Loucy (cell line): ENCODE results near the gene SALL3.

Experiments used
- H2AFZ ChIP-seq: fragments of 200-600 bp; sonication (generic); 2 replicates; pipeline ENCODE4 v1.6.0; 2016; ENCODE audit warnings: antibody characterized with exemption, mild to moderate bottlenecking, low read length, moderate library complexity
- H3F3A ChIP-seq: fragments of 200-600 bp; 2 replicates; pipeline ENCODE4 v1.6.0; 2016; ENCODE audit warnings: antibody characterized with exemption, low read depth, mild to moderate bottlenecking
- H3K27me3 ChIP-seq: fragments of 200-600 bp; sonication (generic); 2 replicates; pipeline ENCODE4 v1.6.1; 2014; ENCODE audit warnings: low read length, mild to moderate bottlenecking; ENCODE audit not compliant: insufficient read depth, poor library complexity, severe bottlenecking
- H3K36me3 ChIP-seq: fragments of 200-600 bp; sonication (generic); 2 replicates; pipeline ENCODE4 v1.6.1; 2016; ENCODE audit warnings: low read length; ENCODE audit not compliant: insufficient read depth
- H3K4me1 ChIP-seq: fragments of 200-600 bp; sonication (generic); 2 replicates; pipeline ENCODE4 v1.5.1; 2014; ENCODE audit warnings: low read length, mild to moderate bottlenecking; ENCODE audit not compliant: insufficient read depth, poor library complexity, severe bottlenecking
- H3K4me2 ChIP-seq: fragments of 200-600 bp; sonication (generic); 2 replicates; pipeline ENCODE4 v1.6.0; 2014; ENCODE audit warnings: antibody characterized with exemption, low read length, low read depth, mild to moderate bottlenecking; ENCODE audit not compliant: poor library complexity, severe bottlenecking
- H3K4me3 ChIP-seq: fragments of 200-600 bp; sonication (generic); 2 replicates; pipeline ENCODE4 v1.5.1; 2014; ENCODE audit warnings: low read length, mild to moderate bottlenecking, mixed read lengths; ENCODE audit not compliant: poor library complexity, severe bottlenecking
- H3K79me2 ChIP-seq: fragments of 200-600 bp; sonication (generic); 2 replicates; pipeline ENCODE4 v1.6.1; 2014; ENCODE audit warnings: low read length; ENCODE audit not compliant: insufficient read depth
- H3K9ac ChIP-seq: fragments of 200-600 bp; sonication (generic); 2 replicates; pipeline ENCODE4 v1.6.0; 2014; ENCODE audit warnings: mild to moderate bottlenecking, low read depth, low read length, moderate library complexity; ENCODE audit not compliant: poor library complexity, severe bottlenecking
- H3K9me2 ChIP-seq: fragments of 200-600 bp; sonication (generic); replicated peaks from 2 replicates; pipeline ENCODE4 v1.6.1; 2016; ENCODE audit warnings: low read depth, low read length, mixed read lengths
- H3K9me3 ChIP-seq: fragments of 200-600 bp; sonication (generic); 2 replicates; pipeline ENCODE4 v1.6.1; 2014; ENCODE audit warnings: mild to moderate bottlenecking, antibody characterized with exemption, low read length, low read depth; ENCODE audit not compliant: insufficient read depth
- H4K20me1 ChIP-seq: fragments of 200-600 bp; sonication (generic); 2 replicates; pipeline ENCODE4 v1.6.0; 2014; ENCODE audit warnings: antibody characterized with exemption, low read length, mild to moderate bottlenecking; ENCODE audit not compliant: insufficient read depth, poor library complexity, severe bottlenecking
- EZH2phosphoT487 ChIP-seq: fragments of 200-600 bp; IDR thresholded peaks from 2 replicates; pipeline ENCODE4 v1.6.1; 2018; ENCODE audit warnings: antibody characterized with exemption, mild to moderate bottlenecking, moderate library complexity, borderline replicate concordance
- TF ChIP-seq, protein P1 (sequence below): fragments of 200-600 bp; sonication (generic); conservative IDR thresholded peaks from 2 replicates; pipeline ENCODE4 v1.5.1; 2014; ENCODE audit warnings: mild to moderate bottlenecking, antibody characterized with exemption, low read length

Gene SALL3

DNA sequence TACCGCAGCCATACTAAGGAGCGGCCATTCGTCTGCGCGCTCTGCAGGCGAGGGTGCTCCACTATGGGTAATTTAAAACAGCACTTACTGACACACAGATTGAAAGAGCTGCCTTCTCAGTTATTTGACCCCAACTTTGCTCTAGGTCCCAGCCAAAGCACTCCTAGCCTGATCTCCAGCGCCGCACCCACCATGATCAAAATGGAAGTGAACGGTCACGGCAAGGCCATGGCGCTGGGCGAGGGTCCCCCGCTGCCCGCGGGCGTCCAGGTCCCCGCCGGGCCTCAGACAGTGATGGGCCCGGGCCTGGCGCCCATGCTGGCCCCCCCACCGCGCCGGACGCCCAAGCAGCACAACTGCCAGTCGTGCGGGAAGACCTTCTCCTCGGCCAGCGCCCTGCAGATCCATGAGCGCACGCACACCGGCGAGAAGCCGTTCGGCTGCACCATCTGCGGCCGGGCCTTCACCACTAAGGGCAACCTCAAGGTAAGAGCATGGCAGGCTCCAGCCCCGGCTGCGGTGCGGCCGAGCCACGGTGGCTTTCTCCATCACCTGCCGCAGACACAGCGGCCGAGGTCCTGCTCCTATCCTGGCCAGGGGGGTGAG, 15.5 kb downstream of the SALL3 start:
- 0 out of 2 replicates have a peak, but pooled peaks cover 3% of the 10 kb centered on the region for H3K9me3 ChIP-seq
- H3K36me3 ChIP-seq = no peaks in the 10 kb centered on the region
- no peak overlapping the region for H2AFZ ChIP-seq
- H3K9ac ChIP-seq = no peak overlapping the region
- H3F3A ChIP-seq = no peaks in the 10 kb centered on the region
- H3K4me3 ChIP-seq = no peak overlapping the region
- no peaks in the 10 kb centered on the region for H4K20me1 ChIP-seq
- TF ChIP-seq, protein P1, sequence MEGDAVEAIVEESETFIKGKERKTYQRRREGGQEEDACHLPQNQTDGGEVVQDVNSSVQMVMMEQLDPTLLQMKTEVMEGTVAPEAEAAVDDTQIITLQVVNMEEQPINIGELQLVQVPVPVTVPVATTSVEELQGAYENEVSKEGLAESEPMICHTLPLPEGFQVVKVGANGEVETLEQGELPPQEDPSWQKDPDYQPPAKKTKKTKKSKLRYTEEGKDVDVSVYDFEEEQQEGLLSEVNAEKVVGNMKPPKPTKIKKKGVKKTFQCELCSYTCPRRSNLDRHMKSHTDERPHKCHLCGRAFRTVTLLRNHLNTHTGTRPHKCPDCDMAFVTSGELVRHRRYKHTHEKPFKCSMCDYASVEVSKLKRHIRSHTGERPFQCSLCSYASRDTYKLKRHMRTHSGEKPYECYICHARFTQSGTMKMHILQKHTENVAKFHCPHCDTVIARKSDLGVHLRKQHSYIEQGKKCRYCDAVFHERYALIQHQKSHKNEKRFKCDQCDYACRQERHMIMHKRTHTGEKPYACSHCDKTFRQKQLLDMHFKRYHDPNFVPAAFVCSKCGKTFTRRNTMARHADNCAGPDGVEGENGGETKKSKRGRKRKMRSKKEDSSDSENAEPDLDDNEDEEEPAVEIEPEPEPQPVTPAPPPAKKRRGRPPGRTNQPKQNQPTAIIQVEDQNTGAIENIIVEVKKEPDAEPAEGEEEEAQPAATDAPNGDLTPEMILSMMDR = no peak
- TF ChIP-seq EZH2phosphoT487 = no peak
- H3K4me2 ChIP-seq = no peak overlapping the region
- H3K27me3 ChIP-seq = no peaks in the 10 kb centered on the region
- no peaks in the 10 kb centered on the region for H3K79me2 ChIP-seq
- no peaks in the 10 kb centered on the region for H3K4me1 ChIP-seq
- no peaks in the 10 kb centered on the region for H3K9me2 ChIP-seq

DNA sequence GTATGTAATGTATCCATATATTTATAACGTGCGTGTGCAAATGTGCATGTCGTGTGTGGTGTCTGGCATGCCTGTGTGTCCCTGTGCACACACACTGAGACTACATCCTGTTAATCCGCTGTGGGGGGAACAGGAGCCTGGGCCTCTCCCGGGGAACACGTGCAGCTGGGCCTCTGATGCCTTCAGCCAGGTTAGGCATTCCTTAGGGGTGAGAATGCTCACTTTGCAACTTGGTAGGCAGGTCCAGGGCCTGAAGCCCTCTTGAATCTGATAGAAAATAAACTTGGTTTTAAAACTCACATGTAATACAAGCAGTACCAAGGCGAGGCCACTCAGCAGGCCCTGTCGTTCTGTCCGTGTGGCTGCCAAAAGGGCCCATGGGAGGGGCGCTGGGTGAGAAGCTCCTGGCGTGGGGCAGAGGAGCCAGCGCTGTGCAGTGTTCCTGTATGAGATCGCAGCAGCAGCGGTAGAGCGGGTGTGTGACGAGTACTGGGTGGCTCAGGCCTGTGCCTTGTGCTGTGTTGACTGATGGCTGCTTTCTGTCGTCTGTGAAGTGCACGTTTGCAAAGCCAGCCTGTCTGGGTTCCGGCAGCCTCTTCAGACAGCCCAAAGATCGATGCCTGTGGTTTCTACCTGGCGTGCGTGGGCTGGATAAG, 16.2 kb downstream of the SALL3 start:
- Histone ChIP-seq H3K9me2 (no peaks in the 10 kb centered on the region), H3K4me2 (no peak overlapping the region), H3F3A (no peaks in the 10 kb centered on the region), H3K9me3 (0 out of 2 replicates have a peak, but pooled peaks cover 3% of the 10 kb centered on the region), H3K79me2 (no peaks in the 10 kb centered on the region), H3K27me3 (no peaks in the 10 kb centered on the region), H3K36me3 (no peaks in the 10 kb centered on the region), H4K20me1 (no peaks in the 10 kb centered on the region), H3K4me3 (no peak overlapping the region), H3K4me1 (no peaks in the 10 kb centered on the region), H3K9ac (no peak overlapping the region), H2AFZ (no peak overlapping the region)
- TF ChIP-seq, protein P1 = no peak
- TF ChIP-seq EZH2phosphoT487 = no peak

DNA sequence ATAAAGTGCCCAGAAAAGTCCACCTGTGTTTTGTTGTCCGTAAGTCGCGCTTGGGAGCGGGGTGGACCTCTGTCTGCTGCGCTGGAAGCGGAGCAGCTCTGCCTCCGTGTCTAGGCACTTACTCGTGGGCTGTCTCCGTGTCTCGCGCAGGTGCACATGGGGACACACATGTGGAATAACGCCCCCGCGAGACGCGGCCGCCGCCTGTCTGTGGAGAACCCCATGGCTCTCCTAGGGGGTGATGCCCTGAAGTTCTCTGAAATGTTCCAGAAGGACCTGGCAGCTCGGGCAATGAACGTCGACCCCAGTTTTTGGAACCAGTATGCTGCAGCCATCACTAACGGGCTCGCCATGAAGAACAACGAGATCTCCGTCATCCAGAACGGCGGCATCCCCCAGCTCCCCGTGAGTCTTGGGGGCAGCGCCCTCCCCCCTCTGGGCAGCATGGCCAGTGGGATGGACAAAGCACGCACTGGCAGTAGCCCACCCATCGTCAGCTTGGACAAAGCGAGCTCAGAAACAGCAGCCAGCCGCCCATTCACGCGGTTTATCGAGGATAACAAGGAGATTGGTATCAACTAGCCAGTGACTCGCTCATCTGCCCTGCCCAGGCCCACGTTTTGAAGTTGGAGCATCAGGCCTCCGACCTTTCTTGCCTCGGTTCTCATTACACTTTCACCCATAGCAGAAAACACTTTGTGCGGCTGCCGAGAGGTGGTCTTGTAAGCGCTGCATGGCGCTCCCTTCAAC, 17.3 kb downstream of the SALL3 start:
- H3K9me2 ChIP-seq = no peaks in the 10 kb centered on the region
- H3K79me2 ChIP-seq = no peaks in the 10 kb centered on the region
- H3K4me1 ChIP-seq = no peaks in the 10 kb centered on the region
- no peaks in the 10 kb centered on the region for H3K27me3 ChIP-seq
- H3K4me3 ChIP-seq = no peak overlapping the region
- H3K9ac ChIP-seq = no peak overlapping the region
- no peaks in the 10 kb centered on the region for H3F3A ChIP-seq
- TF ChIP-seq, protein P1 = no peak
- no peak for TF ChIP-seq EZH2phosphoT487
- H3K9me3 ChIP-seq = 0 out of 2 replicates have a peak, but pooled peaks cover 3% of the 10 kb centered on the region
- no peaks in the 10 kb centered on the region for H4K20me1 ChIP-seq
- H2AFZ ChIP-seq = no peak overlapping the region
- H3K36me3 ChIP-seq = no peaks in the 10 kb centered on the region
- no peak overlapping the region for H3K4me2 ChIP-seq
